Loucy (cell line): ENCODE data around the gene ZCCHC2.

ENCODE experiments used
- H2AFZ ChIP-seq: fragments of 200-600 bp; sonication (generic); 2 replicates; pipeline ENCODE4 v1.6.0; 2016; ENCODE audit warnings: antibody characterized with exemption, mild to moderate bottlenecking, low read length, moderate library complexity
- H3F3A ChIP-seq: fragments of 200-600 bp; 2 replicates; pipeline ENCODE4 v1.6.0; 2016; ENCODE audit warnings: antibody characterized with exemption, low read depth, mild to moderate bottlenecking
- H3K27me3 ChIP-seq: fragments of 200-600 bp; sonication (generic); 2 replicates; pipeline ENCODE4 v1.6.1; 2014; ENCODE audit warnings: low read length, mild to moderate bottlenecking; ENCODE audit not compliant: insufficient read depth, poor library complexity, severe bottlenecking
- H3K36me3 ChIP-seq: fragments of 200-600 bp; sonication (generic); 2 replicates; pipeline ENCODE4 v1.6.1; 2016; ENCODE audit warnings: low read length; ENCODE audit not compliant: insufficient read depth
- H3K4me1 ChIP-seq: fragments of 200-600 bp; sonication (generic); 2 replicates; pipeline ENCODE4 v1.5.1; 2014; ENCODE audit warnings: low read length, mild to moderate bottlenecking; ENCODE audit not compliant: insufficient read depth, poor library complexity, severe bottlenecking
- H3K4me2 ChIP-seq: fragments of 200-600 bp; sonication (generic); 2 replicates; pipeline ENCODE4 v1.6.0; 2014; ENCODE audit warnings: antibody characterized with exemption, low read length, low read depth, mild to moderate bottlenecking; ENCODE audit not compliant: poor library complexity, severe bottlenecking
- H3K4me3 ChIP-seq: fragments of 200-600 bp; sonication (generic); 2 replicates; pipeline ENCODE4 v1.5.1; 2014; ENCODE audit warnings: low read length, mild to moderate bottlenecking, mixed read lengths; ENCODE audit not compliant: poor library complexity, severe bottlenecking
- H3K79me2 ChIP-seq: fragments of 200-600 bp; sonication (generic); 2 replicates; pipeline ENCODE4 v1.6.1; 2014; ENCODE audit warnings: low read length; ENCODE audit not compliant: insufficient read depth
- H3K9ac ChIP-seq: fragments of 200-600 bp; sonication (generic); 2 replicates; pipeline ENCODE4 v1.6.0; 2014; ENCODE audit warnings: mild to moderate bottlenecking, low read depth, low read length, moderate library complexity; ENCODE audit not compliant: poor library complexity, severe bottlenecking
- H3K9me2 ChIP-seq: fragments of 200-600 bp; sonication (generic); replicated peaks from 2 replicates; pipeline ENCODE4 v1.6.1; 2016; ENCODE audit warnings: low read depth, low read length, mixed read lengths
- H3K9me3 ChIP-seq: fragments of 200-600 bp; sonication (generic); 2 replicates; pipeline ENCODE4 v1.6.1; 2014; ENCODE audit warnings: mild to moderate bottlenecking, antibody characterized with exemption, low read length, low read depth; ENCODE audit not compliant: insufficient read depth
- H4K20me1 ChIP-seq: fragments of 200-600 bp; sonication (generic); 2 replicates; pipeline ENCODE4 v1.6.0; 2014; ENCODE audit warnings: antibody characterized with exemption, low read length, mild to moderate bottlenecking; ENCODE audit not compliant: insufficient read depth, poor library complexity, severe bottlenecking
- CTCF ChIP-seq: fragments of 200-600 bp; sonication (generic); conservative IDR thresholded peaks from 2 replicates; pipeline ENCODE4 v1.5.1; 2014; ENCODE audit warnings: mild to moderate bottlenecking, antibody characterized with exemption, low read length
- EZH2phosphoT487 ChIP-seq: fragments of 200-600 bp; IDR thresholded peaks from 2 replicates; pipeline ENCODE4 v1.6.1; 2018; ENCODE audit warnings: antibody characterized with exemption, mild to moderate bottlenecking, moderate library complexity, borderline replicate concordance

The ZCCHC2 gene

GRCh38 chr18:62574776-62575175 is 52.0 kb downstream of the ZCCHC2 start:
- Histone ChIP-seq H3K36me3 (peaks cover 64% of the 10 kb centered on the region), H3K4me3 (no peak overlapping the region), H3K79me2 (no peaks in the 10 kb centered on the region), H3K4me1 (no peaks in the 10 kb centered on the region), H3F3A (no peaks in the 10 kb centered on the region), H3K9me3 (0 out of 2 replicates have a peak, but pooled peaks cover 3% of the 10 kb centered on the region), H4K20me1 (no peaks in the 10 kb centered on the region), H3K27me3 (no peaks in the 10 kb centered on the region), H3K9ac (no peak overlapping the region), H2AFZ (no peak overlapping the region), H3K4me2 (no peak overlapping the region), H3K9me2 (no peaks in the 10 kb centered on the region)
- no peak for TF ChIP-seq EZH2phosphoT487
- no peak for TF ChIP-seq CTCF

DNA sequence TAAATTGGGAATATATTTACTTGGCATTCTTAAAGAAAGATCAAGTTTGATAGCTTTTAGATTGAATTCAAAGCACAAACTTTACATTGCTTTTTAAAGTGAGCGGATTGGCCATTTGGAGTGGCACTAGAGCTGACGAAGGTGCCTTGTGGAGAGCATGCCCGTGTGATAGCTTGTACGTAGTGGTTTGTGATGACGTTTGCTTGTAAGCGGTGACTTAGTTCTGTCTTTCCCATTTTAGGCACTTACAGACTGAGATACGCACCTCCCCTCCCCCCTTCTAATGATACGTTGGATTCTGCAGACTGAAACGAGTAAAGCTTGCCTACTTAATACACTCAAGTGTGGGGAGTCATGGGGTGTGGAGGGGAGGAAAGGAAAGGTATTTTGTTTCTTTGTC is 53.4 kb downstream of the ZCCHC2 start:
- no peaks in the 10 kb centered on the region for H3K4me1 ChIP-seq

DNA sequence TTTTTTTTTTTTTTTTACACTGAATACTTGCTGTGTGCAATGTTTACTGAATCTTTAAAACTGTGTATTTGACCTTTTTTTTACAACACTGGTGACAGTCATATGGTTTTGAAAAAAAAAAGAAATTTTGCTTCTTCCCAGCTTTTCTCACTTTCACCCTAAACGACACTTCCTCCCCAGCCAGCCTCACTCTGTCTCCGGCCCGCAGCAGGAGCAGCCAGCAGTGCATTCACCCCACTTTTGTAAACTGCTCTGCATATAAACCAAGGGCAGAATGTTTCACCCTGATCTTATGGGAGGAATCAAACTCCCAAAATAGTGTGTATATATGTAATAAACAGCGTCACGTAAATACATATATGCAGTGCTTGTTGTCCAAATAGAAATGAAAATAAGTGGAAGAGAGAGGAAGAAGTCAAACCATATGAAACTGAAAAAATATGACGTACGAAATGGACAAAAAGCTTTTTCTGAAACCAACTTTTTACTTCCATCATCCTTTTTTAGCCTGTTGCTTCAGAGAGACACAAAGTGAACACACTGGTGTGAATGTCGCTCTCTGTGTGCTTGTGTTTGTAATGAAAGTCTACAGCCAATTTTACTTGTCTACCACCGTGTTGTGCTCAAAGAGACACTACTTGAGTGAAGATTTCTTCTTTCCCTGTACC is 54.2 kb downstream of the ZCCHC2 start:
- Histone ChIP-seq H3K9ac (no peak overlapping the region), H3K9me2 (no peaks in the 10 kb centered on the region), H3F3A (no peaks in the 10 kb centered on the region), H3K79me2 (no peaks in the 10 kb centered on the region), H3K4me3 (no peak overlapping the region), H3K27me3 (no peaks in the 10 kb centered on the region), H4K20me1 (no peaks in the 10 kb centered on the region), H3K9me3 (no peaks in the 10 kb centered on the region), H3K4me2 (no peak overlapping the region), H3K36me3 (peaks cover 45% of the 10 kb centered on the region; the same call in 1 of the 2 replicates), H2AFZ (no peak overlapping the region), H3K4me1 (no peaks in the 10 kb centered on the region)
- TF ChIP-seq CTCF = no peak
- TF ChIP-seq EZH2phosphoT487 = no peak

More for the DNA sequence above, 53.4 kb downstream of the ZCCHC2 start:
- Histone ChIP-seq H4K20me1 (no peaks in the 10 kb centered on the region), H3K9me3 (no peaks in the 10 kb centered on the region), H3F3A (no peaks in the 10 kb centered on the region), H3K36me3 (peaks cover 50% of the 10 kb centered on the region; the same call in 1 of the 2 replicates), H2AFZ (no peak overlapping the region), H3K79me2 (no peaks in the 10 kb centered on the region), H3K27me3 (no peaks in the 10 kb centered on the region), H3K4me2 (no peak overlapping the region), H3K4me3 (no peak overlapping the region), H3K9me2 (no peaks in the 10 kb centered on the region), H3K9ac (no peak overlapping the region)
- TF ChIP-seq EZH2phosphoT487 = no peak
- TF ChIP-seq CTCF = no peak
